Measurements from ENCODE around the gene IDH3G.

- TF ChIP-seq CTCF (IDR thresholded peaks at IDR 0.05) = no peak
- no peak for TF ChIP-seq POLR2A (IDR thresholded peaks at IDR 0.05)
Observed at GRCh38 chrX:153769865-153770600, 24.1 kb downstream of the IDH3G start.

Data from testis (tissue), 2 donors.